ENCODE data around the gene RPL32.
A peak's percentile ranks its signal among the peaks of the same experiment; 100 is the strongest.

RPL32 gene

GRCh38 chr3:12829886-12830784, 11.2 kb downstream of the RPL32 start:
- DNase-seq (ENCODE audit: low read depth) = no peak
- no peak for TF ChIP-seq CTCF (IDR thresholded peaks at IDR 0.05; ENCODE audit: low read depth, low read length, missing control alignments)
- no peak overlapping the region for H3K4me3 ChIP-seq (ENCODE audit: low read depth, low read length)

- DNase-seq (ENCODE audit: low read depth) = no peak
- TF ChIP-seq CTCF (IDR thresholded peaks at IDR 0.05; ENCODE audit: low read depth, low read length, missing control alignments) = no peak
- no peak overlapping the region for H3K4me3 ChIP-seq (ENCODE audit: low read depth, low read length)
These were observed 12.0 kb downstream of the RPL32 start for GRCh38 chr3:12829404-12829803.

GRCh38 chr3:12828751-12829150, 12.6 kb downstream of the RPL32 start:
- no peak for DNase-seq (ENCODE audit: low read depth)
- TF ChIP-seq CTCF (IDR thresholded peaks at IDR 0.05; ENCODE audit: low read depth, low read length, missing control alignments) = no peak
- H3K4me3 ChIP-seq (ENCODE audit: low read depth, low read length) = no peak overlapping the region

GRCh38 chr3:12825156-12825555, 16.2 kb downstream of the RPL32 start:
- H3K4me3 ChIP-seq (ENCODE audit: low read depth, low read length) = no peak overlapping the region
- no peak for TF ChIP-seq CTCF (IDR thresholded peaks at IDR 0.05; ENCODE audit: low read depth, low read length, missing control alignments)
- no peak for DNase-seq (ENCODE audit: low read depth)

GRCh38 chr3:12824299-12824698, 17.1 kb downstream of the RPL32 start:
- no peak for DNase-seq (ENCODE audit: low read depth)
- TF ChIP-seq CTCF (IDR thresholded peaks at IDR 0.05; ENCODE audit: low read depth, low read length, missing control alignments) = no peak
- no peak overlapping the region for H3K4me3 ChIP-seq (ENCODE audit: low read depth, low read length)

- H3K4me3 ChIP-seq (ENCODE audit: low read depth, low read length) = no peak overlapping the region
- no peak for DNase-seq (ENCODE audit: low read depth)
- peak; percentile 42 for TF ChIP-seq CTCF (IDR thresholded peaks at IDR 0.05; ENCODE audit: low read depth, low read length, missing control alignments)
These were observed 18.5 kb downstream of the RPL32 start for GRCh38 chr3:12822725-12823373.
